ENCODE measurements around the gene B4GALNT4.
"Not testable (repeated sequence)": the region's sequence is repeated elsewhere in the genome, so short reads cannot be mapped to it uniquely, and the experiment has no call there.

The B4GALNT4 gene

DNA sequence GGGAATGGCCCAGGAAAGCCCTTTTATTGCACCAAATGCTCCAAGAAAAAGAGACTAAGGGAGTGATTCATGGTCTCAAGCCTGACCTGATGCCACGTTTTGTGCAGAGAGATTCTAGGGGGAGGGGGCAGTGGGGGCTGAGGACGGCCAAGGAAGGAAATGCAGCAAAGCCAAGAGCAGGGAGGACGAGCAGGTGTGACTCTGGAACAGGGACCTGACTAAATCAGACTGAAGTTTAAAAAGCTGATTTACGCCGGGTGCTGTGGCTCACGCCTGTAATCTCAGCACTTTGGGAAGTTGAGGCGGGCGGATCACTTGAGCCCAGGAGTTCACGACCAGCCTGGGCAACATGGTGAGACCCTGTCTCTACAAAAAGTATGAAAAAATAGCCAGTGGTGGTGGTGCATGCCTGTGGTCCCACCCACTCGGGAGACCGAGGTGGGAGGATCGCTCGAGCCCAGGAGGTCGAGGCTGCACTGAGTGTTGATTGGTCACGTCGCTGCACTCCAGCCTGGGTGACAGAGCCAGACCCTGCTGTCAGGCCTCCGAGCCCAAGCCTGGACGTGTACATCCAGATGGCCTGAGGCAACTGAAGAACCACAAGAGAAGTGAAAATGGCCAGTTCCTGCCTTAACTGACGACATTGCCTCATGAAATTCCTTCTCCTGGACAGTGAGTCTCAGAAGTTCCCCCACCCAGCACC, 37.8 kb upstream of the B4GALNT4 start:
- TF ChIP-seq, protein P1, sequence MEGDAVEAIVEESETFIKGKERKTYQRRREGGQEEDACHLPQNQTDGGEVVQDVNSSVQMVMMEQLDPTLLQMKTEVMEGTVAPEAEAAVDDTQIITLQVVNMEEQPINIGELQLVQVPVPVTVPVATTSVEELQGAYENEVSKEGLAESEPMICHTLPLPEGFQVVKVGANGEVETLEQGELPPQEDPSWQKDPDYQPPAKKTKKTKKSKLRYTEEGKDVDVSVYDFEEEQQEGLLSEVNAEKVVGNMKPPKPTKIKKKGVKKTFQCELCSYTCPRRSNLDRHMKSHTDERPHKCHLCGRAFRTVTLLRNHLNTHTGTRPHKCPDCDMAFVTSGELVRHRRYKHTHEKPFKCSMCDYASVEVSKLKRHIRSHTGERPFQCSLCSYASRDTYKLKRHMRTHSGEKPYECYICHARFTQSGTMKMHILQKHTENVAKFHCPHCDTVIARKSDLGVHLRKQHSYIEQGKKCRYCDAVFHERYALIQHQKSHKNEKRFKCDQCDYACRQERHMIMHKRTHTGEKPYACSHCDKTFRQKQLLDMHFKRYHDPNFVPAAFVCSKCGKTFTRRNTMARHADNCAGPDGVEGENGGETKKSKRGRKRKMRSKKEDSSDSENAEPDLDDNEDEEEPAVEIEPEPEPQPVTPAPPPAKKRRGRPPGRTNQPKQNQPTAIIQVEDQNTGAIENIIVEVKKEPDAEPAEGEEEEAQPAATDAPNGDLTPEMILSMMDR (IDR thresholded peaks at IDR 0.05; ENCODE audit: extremely low read depth, insufficient read depth, missing control alignments): no peak
- DNase-seq (ENCODE audit: low spot score): no peak
- in situ Hi-C loops (cut with MboI; ENCODE audit: low pct_unique_long_range_greater_than_20kb, low sequenced_read_pairs, unreplicated experiment): no loop called here

- DNase-seq (ENCODE audit: low spot score): no peak
- TF ChIP-seq, protein P1 (IDR thresholded peaks at IDR 0.05; ENCODE audit: extremely low read depth, insufficient read depth, missing control alignments): no peak
- in situ Hi-C loops (cut with MboI; ENCODE audit: low pct_unique_long_range_greater_than_20kb, low sequenced_read_pairs, unreplicated experiment): no loop called here
Observed at GRCh38 chr11:332651-333480, 36.4 kb upstream of the B4GALNT4 start.

GRCh38 chr11:333616-334263, 35.6 kb upstream of the B4GALNT4 start:
- DNase-seq (ENCODE audit: low spot score); in situ Hi-C loops (cut with MboI; ENCODE audit: low pct_unique_long_range_greater_than_20kb, low sequenced_read_pairs, unreplicated experiment): not testable (repeated sequence)

DNA sequence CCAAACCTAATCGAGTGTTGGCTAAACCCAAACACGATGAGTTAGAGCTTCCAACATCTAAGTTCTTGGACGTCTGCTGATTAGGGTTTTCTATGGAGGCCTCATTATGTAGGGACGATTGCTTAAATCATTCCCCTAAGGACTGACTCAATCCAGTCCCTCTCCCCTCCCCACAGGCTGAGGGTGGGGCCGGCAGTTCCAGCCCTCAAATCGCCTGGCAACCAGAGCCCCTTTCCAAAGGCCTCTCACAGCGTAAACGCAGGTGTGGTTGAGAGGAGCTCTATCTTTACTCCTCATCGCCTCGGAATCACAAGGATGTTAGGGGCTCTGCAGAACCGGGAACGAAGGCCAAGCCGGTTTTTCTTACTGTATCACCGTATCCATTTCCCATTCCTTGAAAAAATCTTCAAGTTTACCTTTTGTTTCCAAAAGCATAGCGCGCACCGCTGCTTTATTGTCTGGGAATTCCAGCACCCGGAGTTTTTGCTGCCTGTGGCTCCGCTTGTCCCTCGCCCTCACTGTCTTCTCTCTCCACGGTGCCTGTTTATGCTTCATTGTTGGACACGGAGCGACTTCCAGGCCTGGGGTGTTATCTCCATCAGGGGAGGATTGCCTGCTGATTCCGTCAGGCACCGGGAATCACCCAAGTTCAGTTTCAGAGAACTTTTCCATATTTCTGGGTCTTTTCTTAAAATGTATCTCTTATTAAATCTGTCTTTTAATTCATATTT, 34.9 kb upstream of the B4GALNT4 start:
- in situ Hi-C loops (cut with MboI; ENCODE audit: low pct_unique_long_range_greater_than_20kb, low sequenced_read_pairs, unreplicated experiment): no loop called here
- no peak for DNase-seq (ENCODE audit: low spot score)
- TF ChIP-seq, protein P1 (IDR thresholded peaks at IDR 0.05; ENCODE audit: extremely low read depth, insufficient read depth, missing control alignments): no peak

DNA sequence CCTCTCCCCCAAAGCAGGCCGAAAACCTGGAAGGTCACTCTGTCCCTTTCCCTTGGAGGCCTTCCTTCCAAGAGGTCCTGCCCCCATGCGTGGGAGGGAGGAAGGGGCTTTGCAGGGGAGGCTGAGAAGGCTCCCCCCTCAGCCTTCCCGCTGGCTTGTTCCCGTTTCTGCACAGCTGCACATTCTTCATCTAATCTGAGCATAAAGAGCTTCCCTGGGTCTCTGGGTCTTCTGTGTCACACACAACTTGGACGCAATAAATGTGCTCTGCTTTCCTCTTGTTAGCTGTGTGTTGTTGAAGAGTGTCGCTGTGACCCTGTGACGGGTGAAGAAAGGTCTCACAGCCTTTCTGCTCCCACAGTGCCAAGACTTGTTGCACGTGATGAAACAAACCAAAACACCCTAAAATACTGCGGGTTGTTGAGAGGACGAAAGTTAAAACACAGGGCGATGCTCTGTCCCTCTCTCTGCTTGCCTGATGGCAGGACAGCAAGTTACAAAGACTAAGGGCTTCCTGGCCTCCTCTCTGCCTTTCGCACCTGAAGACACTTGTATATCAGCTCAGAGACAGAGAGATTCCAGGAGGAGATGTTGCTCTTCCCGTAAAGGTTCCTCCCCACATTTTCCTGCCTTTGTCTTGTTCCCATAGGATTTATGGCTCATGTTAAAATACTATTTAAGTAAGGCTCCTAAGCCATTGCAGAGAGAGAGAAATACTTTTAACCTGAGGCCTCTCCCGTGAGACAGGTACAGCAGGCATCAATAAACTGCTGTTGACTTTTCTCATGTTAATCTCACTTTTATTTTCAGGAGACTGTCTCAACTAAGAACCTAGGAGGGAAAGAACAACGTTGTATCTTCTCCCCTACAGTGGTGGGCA, 33.3 kb upstream of the B4GALNT4 start:
- no peak for DNase-seq (ENCODE audit: low spot score)
- TF ChIP-seq, protein P1 (IDR thresholded peaks at IDR 0.05; ENCODE audit: extremely low read depth, insufficient read depth, missing control alignments): no peak
- in situ Hi-C loops (cut with MboI; ENCODE audit: low pct_unique_long_range_greater_than_20kb, low sequenced_read_pairs, unreplicated experiment): no loop called here

DNA sequence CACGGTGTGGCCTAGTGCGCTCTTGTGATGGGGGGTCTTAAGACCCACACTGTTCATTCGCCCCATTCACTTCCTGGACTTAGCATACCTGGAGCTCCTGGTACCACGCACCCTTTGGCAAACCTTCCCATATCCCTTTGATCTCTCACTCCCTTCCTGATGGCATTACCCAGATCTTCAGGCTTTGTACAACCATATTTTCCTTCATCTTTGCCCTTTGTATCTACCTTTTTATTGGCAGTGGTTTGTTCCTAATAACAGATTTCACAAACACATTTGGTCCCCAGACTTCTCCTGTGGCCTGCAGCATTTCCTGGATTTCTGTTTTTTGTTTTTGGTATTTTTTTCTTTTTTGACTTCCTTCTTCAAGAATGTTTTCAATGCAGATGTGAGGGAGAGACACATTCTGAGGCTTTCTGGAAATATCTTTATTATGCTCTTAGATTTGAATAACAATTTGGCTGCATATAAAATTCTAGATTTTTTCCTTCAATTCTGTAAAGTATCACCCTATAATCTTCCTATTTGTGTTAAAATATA, 32.6 kb upstream of the B4GALNT4 start:
- in situ Hi-C loops (cut with MboI; ENCODE audit: low pct_unique_long_range_greater_than_20kb, low sequenced_read_pairs, unreplicated experiment): no loop called here
- TF ChIP-seq, protein P1 (IDR thresholded peaks at IDR 0.05; ENCODE audit: extremely low read depth, insufficient read depth, missing control alignments): no peak
- DNase-seq (ENCODE audit: low spot score): no peak
